ENCODE measurements around the gene TM9SF2. TPM values are rescaled to one million over a fixed set of nuclear protein-coding genes. Genes with fewer than 3 reads are reported as not detected.

The TM9SF2 gene
- total RNA-seq, 1 experiment from 2014 or later: 154 TPM

DNA sequence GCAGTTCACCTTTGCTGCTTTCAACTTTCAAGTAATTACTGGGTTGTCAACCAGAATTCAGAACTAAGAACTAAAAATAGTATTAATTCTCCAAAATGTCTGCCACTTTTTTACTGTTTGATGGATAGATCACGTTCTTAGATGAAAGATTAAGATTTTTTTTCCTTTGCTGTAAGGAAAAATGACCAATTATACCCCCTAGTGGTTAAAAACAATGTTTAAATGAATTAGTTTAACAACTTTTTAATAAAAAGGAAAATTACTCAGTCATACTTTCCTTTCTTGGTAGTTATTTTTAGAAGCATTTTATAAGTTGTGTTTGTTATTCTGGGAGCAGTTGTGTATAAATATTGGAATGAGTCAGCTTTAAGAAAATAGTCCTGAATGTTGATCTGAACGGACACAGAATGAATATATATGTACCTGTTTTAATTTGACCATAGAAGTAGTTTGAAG is 4.6 kb downstream of the TM9SF2 start:
- BruUV-seq (replicated peaks): no TSS peak
- CTCF ChIA-PET: no interaction called here
- H3K4me3 Mint-ChIP-seq (ENCODE audit: unreplicated experiment): no peak overlapping the region
- H3K36me3 Mint-ChIP-seq (ENCODE audit: insufficient read depth, unreplicated experiment): peaks cover 56% of the 10 kb centered on the region
- no peak for DNase-seq
- peaks cover 12% of the 10 kb centered on the region for H3K4me1 Mint-ChIP-seq (ENCODE audit: low read depth, unreplicated experiment)
- intact Hi-C loops (cut with micrococcal nuclease; ENCODE audit: unreplicated experiment): loop anchor here (2.0 kb wide), 1 partner anchor 63 kb away; no protein-coding TSS in a partner anchor
- H3K27ac Mint-ChIP-seq (ENCODE audit: unreplicated experiment): no peak overlapping the region
- Histone ChIP-seq H3K4me3 (ENCODE audit: low read depth, low read length) (no peak overlapping the region), H3K4me1 (0 out of 2 replicates have a peak, but pooled peaks cover 8% of the 10 kb centered on the region), H3K36me3 (ENCODE audit: control insufficient read depth, insufficient read depth, low read length) (peaks cover 5% of the 10 kb centered on the region), H3K27me3 (replicated peaks; ENCODE audit: control insufficient read depth, insufficient read depth, low read length) (no peaks in the 10 kb centered on the region), H3K9me3 (peaks cover 9% of the 10 kb centered on the region)
- peaks cover 10% of the 10 kb centered on the region for H3K9me3 Mint-ChIP-seq (ENCODE audit: unreplicated experiment)
- POLR2A ChIA-PET: no interaction called here
- H3K27me3 Mint-ChIP-seq (ENCODE audit: insufficient read depth, unreplicated experiment): no peaks in the 10 kb centered on the region
- TF ChIP-seq, protein P1, sequence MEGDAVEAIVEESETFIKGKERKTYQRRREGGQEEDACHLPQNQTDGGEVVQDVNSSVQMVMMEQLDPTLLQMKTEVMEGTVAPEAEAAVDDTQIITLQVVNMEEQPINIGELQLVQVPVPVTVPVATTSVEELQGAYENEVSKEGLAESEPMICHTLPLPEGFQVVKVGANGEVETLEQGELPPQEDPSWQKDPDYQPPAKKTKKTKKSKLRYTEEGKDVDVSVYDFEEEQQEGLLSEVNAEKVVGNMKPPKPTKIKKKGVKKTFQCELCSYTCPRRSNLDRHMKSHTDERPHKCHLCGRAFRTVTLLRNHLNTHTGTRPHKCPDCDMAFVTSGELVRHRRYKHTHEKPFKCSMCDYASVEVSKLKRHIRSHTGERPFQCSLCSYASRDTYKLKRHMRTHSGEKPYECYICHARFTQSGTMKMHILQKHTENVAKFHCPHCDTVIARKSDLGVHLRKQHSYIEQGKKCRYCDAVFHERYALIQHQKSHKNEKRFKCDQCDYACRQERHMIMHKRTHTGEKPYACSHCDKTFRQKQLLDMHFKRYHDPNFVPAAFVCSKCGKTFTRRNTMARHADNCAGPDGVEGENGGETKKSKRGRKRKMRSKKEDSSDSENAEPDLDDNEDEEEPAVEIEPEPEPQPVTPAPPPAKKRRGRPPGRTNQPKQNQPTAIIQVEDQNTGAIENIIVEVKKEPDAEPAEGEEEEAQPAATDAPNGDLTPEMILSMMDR (IDR thresholded peaks at IDR 0.05; ENCODE audit: insufficient read depth in 1 of 2, low read depth in 1 of 2, low read length in 1 of 2, severe bottlenecking in 1 of 2, unreplicated experiment in 1 of 2): peak; percentile 17 to 19

DNA sequence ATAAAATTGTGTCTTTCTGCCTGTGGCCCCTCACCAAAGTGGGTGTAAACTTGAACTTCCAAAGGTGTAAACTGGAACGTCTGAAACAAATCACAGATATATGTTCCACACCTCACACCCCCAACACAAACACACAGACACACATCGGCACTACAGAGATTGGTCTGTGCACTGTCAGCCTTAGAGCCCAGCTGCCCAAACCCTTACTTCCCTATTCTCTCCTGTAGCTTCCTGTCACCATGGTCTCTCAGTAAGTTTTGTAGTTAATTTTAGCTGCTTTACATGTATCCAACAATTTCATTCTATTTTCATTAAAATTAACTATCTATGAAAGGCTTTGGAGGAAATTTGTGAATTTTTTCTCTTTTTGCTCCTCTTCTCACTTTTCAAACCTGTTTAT is 5.4 kb downstream of the TM9SF2 start:
- Mint-ChIP-seq H3K36me3 (ENCODE audit: insufficient read depth, unreplicated experiment) (peaks cover 48% of the 10 kb centered on the region), H3K4me3 (ENCODE audit: unreplicated experiment) (no peak overlapping the region), H3K9me3 (ENCODE audit: unreplicated experiment) (peaks cover 10% of the 10 kb centered on the region), H3K27ac (ENCODE audit: unreplicated experiment) (no peak overlapping the region), H3K4me1 (ENCODE audit: low read depth, unreplicated experiment) (peaks cover 11% of the 10 kb centered on the region), H3K27me3 (ENCODE audit: insufficient read depth, unreplicated experiment) (no peaks in the 10 kb centered on the region)
- CTCF ChIA-PET: interaction anchor here (1.0 kb wide), 1 partner anchor 67 kb away, joined by 3 read pairs; no protein-coding TSS in a partner anchor
- BruUV-seq (replicated peaks): no TSS peak
- TF ChIP-seq, protein P1 (IDR thresholded peaks at IDR 0.05; ENCODE audit: insufficient read depth in 1 of 2, low read depth in 1 of 2, low read length in 1 of 2, severe bottlenecking in 1 of 2, unreplicated experiment in 1 of 2): no peak
- POLR2A ChIA-PET: no interaction called here
- intact Hi-C loops (cut with micrococcal nuclease; ENCODE audit: unreplicated experiment): loop anchor here (2.0 kb wide), 1 partner anchor 64 kb away; no protein-coding TSS in a partner anchor
- no peak overlapping the region for H3K4me3 ChIP-seq (ENCODE audit: low read depth, low read length)
- peaks cover 9% of the 10 kb centered on the region for H3K9me3 ChIP-seq
- 0 out of 2 replicates have a peak, but pooled peaks cover 8% of the 10 kb centered on the region for H3K4me1 ChIP-seq
- H3K27me3 ChIP-seq (replicated peaks; ENCODE audit: control insufficient read depth, insufficient read depth, low read length): no peaks in the 10 kb centered on the region
- H3K36me3 ChIP-seq (ENCODE audit: control insufficient read depth, insufficient read depth, low read length): peaks cover 5% of the 10 kb centered on the region
- no peak for DNase-seq

DNA sequence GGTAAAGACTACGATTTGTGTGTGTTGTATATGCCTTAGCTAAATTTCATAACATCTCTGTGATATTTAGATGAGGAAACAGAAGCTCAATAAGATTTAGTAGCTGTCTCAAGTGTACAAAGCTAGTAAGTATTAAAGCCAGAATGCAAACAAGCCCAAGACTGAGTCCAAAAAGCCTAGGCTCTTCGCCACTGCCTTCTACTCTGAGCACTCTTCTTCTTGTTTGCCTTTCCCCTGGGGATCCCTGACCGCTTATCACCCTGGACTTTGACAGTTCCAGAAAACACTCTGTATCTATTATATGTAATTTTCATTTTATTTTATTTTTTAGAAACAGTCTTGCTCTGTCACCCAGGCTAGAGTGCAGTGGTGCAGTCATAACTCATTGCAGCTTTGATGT is 5.8 kb downstream of the TM9SF2 start:
- Mint-ChIP-seq H3K27me3 (ENCODE audit: insufficient read depth, unreplicated experiment) (no peaks in the 10 kb centered on the region), H3K36me3 (ENCODE audit: insufficient read depth, unreplicated experiment) (peaks cover 47% of the 10 kb centered on the region), H3K9me3 (ENCODE audit: unreplicated experiment) (peaks cover 10% of the 10 kb centered on the region), H3K27ac (ENCODE audit: unreplicated experiment) (no peak overlapping the region), H3K4me3 (ENCODE audit: unreplicated experiment) (no peak overlapping the region), H3K4me1 (ENCODE audit: low read depth, unreplicated experiment) (peaks cover 13% of the 10 kb centered on the region)
- intact Hi-C loops (cut with micrococcal nuclease; ENCODE audit: unreplicated experiment): loop anchor here (2.0 kb wide), 1 partner anchor 64 kb away; no protein-coding TSS in a partner anchor
- POLR2A ChIA-PET: no interaction called here
- BruUV-seq (replicated peaks): no TSS peak
- DNase-seq: no peak
- H3K36me3 ChIP-seq (ENCODE audit: control insufficient read depth, insufficient read depth, low read length): peaks cover 5% of the 10 kb centered on the region
- H3K4me1 ChIP-seq: 0 out of 2 replicates have a peak, but pooled peaks cover 8% of the 10 kb centered on the region
- TF ChIP-seq, protein P1 (IDR thresholded peaks at IDR 0.05; ENCODE audit: insufficient read depth in 1 of 2, low read depth in 1 of 2, low read length in 1 of 2, severe bottlenecking in 1 of 2, unreplicated experiment in 1 of 2): no peak
- CTCF ChIA-PET: interaction anchor here (1.0 kb wide), 1 partner anchor 67 kb away, joined by 3 read pairs; no protein-coding TSS in a partner anchor
- H3K4me3 ChIP-seq (ENCODE audit: low read depth, low read length): no peak overlapping the region
- H3K9me3 ChIP-seq: peaks cover 9% of the 10 kb centered on the region
- H3K27me3 ChIP-seq (replicated peaks; ENCODE audit: control insufficient read depth, insufficient read depth, low read length): no peaks in the 10 kb centered on the region

All from Caco-2 (cell line).